Small intestine (tissue), 7 donors: Measurements from ENCODE around the gene OCIAD2. TPM values are rescaled to one million over a fixed set of nuclear protein-coding genes. Genes with fewer than 3 reads are reported as not detected.

Source experiments
- DNase-seq, 2 donors: peaks; one replicate each; pipeline versions ENCODE4 v3.0.0 to v3.0.0-alpha.2; 2013
- FAIRE-seq: peaks from 2 replicates; lab custom pipeline; 2012; peaks lifted over from hg19 to GRCh38; lab: Jason Lieb, UNC
- H3K27ac ChIP-seq, 3 donors: one replicate each; pipeline ENCODE4 v1.5.1; 2013; ENCODE audit warnings: low read length in 2 of 3, mild to moderate bottlenecking in 2 of 3, control low read depth in 1 of 3, inconsistent platforms in 1 of 3, low read depth in 1 of 3, moderate library complexity in 1 of 3
- H3K27me3 ChIP-seq, 3 donors: one replicate each; pipeline ENCODE4 v1.6.1; 2013; ENCODE audit warnings: low read length in 3 of 3, inconsistent platforms in 1 of 3; ENCODE audit not compliant: control insufficient read depth in 3 of 3, insufficient read depth in 3 of 3
- H3K36me3 ChIP-seq, 3 donors: one replicate each; pipeline ENCODE4 v1.6.1; 2013; ENCODE audit warnings: low read length in 3 of 3, inconsistent platforms in 1 of 3, low read depth in 1 of 3, mild to moderate bottlenecking in 1 of 3, moderate library complexity in 1 of 3; ENCODE audit not compliant: control insufficient read depth in 3 of 3, insufficient read depth in 2 of 3
- H3K4me1 ChIP-seq, 3 donors: one replicate each; pipeline ENCODE4 v1.6.1; 2013; ENCODE audit warnings: low read length in 2 of 3, inconsistent platforms in 1 of 3, low read depth in 1 of 3, mild to moderate bottlenecking in 1 of 3, moderate library complexity in 1 of 3; ENCODE audit not compliant: control insufficient read depth in 3 of 3, insufficient read depth in 2 of 3
- H3K4me3 ChIP-seq, 3 donors: one replicate each; pipeline ENCODE4 v1.5.1; 2013; ENCODE audit warnings: low read length in 3 of 3, control low read depth in 1 of 3, inconsistent platforms in 1 of 3, low read depth in 1 of 3, mild to moderate bottlenecking in 1 of 3, moderate library complexity in 1 of 3
- H3K9me3 ChIP-seq, 2 donors: one replicate each; pipeline ENCODE4 v1.6.1; 2013; ENCODE audit warnings: low read depth in 1 of 2, low read length in 1 of 2; ENCODE audit not compliant: control insufficient read depth in 2 of 2, insufficient read depth in 1 of 2
- WGBS, 3 donors: extraction: QIAGEN DNeasy Blood & Tissue Kit; methylation state at CpG; one replicate each; pipeline ENCODE4 v1.1.7; 2013; 5-methylcytosine and 5-hydroxymethylcytosine counted together
- polyA plus RNA-seq, 4 donors: library from polyadenylated mRNA; stranded (reverse) in 3 of 4; unstranded in 1 of 4; fragments of 200-250 nt in 3 of 4; fragments of 120-200 nt in 1 of 4; gene quantifications; one replicate each; pipeline versions ENCODE4 v1.2.1 to v1.2.3, GENCODE V29; 2013
- donor health status: healthy with polysubstance abuse.
- donor health status: control.
- donor health status: control.
- donor health status: Bipolar disorder and iron deficiency.
- donor health status: healthy.

The OCIAD2 gene
- polyA plus RNA-seq, 4 donors = 90.5 to 223 (median 166) TPM

GRCh38 chr4:48844843-48845242, 61.7 kb downstream of the OCIAD2 start:
- no peak overlapping the region for H3K4me3 ChIP-seq
- H3K9me3 ChIP-seq = no peaks in the 10 kb centered on the region
- 80 to 92% (median 90%) methylated on average over 2 of the region's 2 CpGs for WGBS, 3 donors
- H3K27ac ChIP-seq = no peak overlapping the region
- DNase-seq (no peak), FAIRE-seq (no peak)
- peaks cover 2 to 12% (median 11%) of the 10 kb centered on the region in 3 donors for H3K36me3 ChIP-seq
- no peaks in the 10 kb centered on the region for H3K27me3 ChIP-seq
- peaks cover 0 to 4% (median 0%) of the 10 kb centered on the region in 3 donors for H3K4me1 ChIP-seq

GRCh38 chr4:48841045-48841827, 65.3 kb downstream of the OCIAD2 start:
- Histone ChIP-seq H3K27me3 (no peaks in the 10 kb centered on the region), H3K4me3 (no peak overlapping the region), H3K9me3 (no peaks in the 10 kb centered on the region), H3K36me3 (peaks cover 2 to 18% (median 12%) of the 10 kb centered on the region in 3 donors), H3K27ac (no peak overlapping the region), H3K4me1 (peaks cover 0 to 4% (median 0%) of the 10 kb centered on the region in 3 donors)
- DNase-seq = no peak
- FAIRE-seq = no peak
- WGBS, 3 donors = 86 to 91% (median 89%) methylated on average over 9 of the region's 9 CpGs

- Histone ChIP-seq H3K36me3 (peaks cover 5 to 30% (median 6%) of the 10 kb centered on the region in 3 donors), H3K4me3 (no peak overlapping the region), H3K9me3 (no peaks in the 10 kb centered on the region), H3K4me1 (peaks cover 0 to 4% (median 2%) of the 10 kb centered on the region in 3 donors), H3K27ac (no peak overlapping the region), H3K27me3 (no peaks in the 10 kb centered on the region)
- FAIRE-seq (no peak), DNase-seq (no peak)
- 97 to 99% (median 99%) methylated on average over 4 of the region's 4 CpGs for WGBS, 3 donors
Measured at GRCh38 chr4:48836658-48837057, 69.9 kb downstream of the OCIAD2 start.

Other genes starting within 250 kb of the OCIAD2 start
- gene FRYL, start 126.5 kb downstream of the OCIAD2 start, polyA plus RNA-seq = 10 to 100 TPM; 17.0 to 78.4 (median 21.4) TPM
- gene OCIAD1, start 75.7 kb downstream of the OCIAD2 start, polyA plus RNA-seq = 100 to 1,000 TPM in 3 of 4 donors, 10 to 100 TPM in 1; 94.0 to 205 (median 124) TPM
- gene CWH43, start 79.5 kb upstream of the OCIAD2 start, polyA plus RNA-seq = not detected